ENCODE data around the gene CIDEB.

GRCh38 chr14:24277606-24278321 lies 30.0 kb downstream of the CIDEB start:
- no peak for TF ChIP-seq POLR2A (IDR thresholded peaks at IDR 0.05)
- TF ChIP-seq CTCF (IDR thresholded peaks at IDR 0.05) = no peak
